ENCODE measurements around the gene PEG3. TPM values are rescaled to one million over a fixed set of nuclear protein-coding genes. Genes with fewer than 3 reads are reported as not detected.

PEG3 gene
- total and polyA plus RNA-seq, 2 experiments from 2014 or later, result not detected

GRCh38 chr19:56836059-56836458, 4.5 kb downstream of the PEG3 start:
- H4K20me1 ChIP-seq (replicated peaks; ENCODE audit: insufficient read depth), result no peaks in the 10 kb centered on the region
- H3K27ac Mint-ChIP-seq, result no peak overlapping the region
- H2AFZ ChIP-seq, result no peak overlapping the region
- H3K27me3 Mint-ChIP-seq (ENCODE audit: insufficient read depth, low read depth, poor library complexity), result peaks cover 8% of the 10 kb centered on the region
- H3K9me2 ChIP-seq (ENCODE audit: insufficient read depth), result no peaks in the 10 kb centered on the region
- DNase-seq (ENCODE audit: low spot score), result no peak
- H3F3A ChIP-seq (replicated peaks; ENCODE audit: low read depth), result no peaks in the 10 kb centered on the region
- no peak overlapping the region for H3K4me2 ChIP-seq
- no peak overlapping the region for H3K27ac ChIP-seq (ENCODE audit: low read depth)
- peaks cover 3% of the 10 kb centered on the region; the same call in 1 of the 2 replicates for H3K36me3 ChIP-seq (ENCODE audit: insufficient read depth)
- peaks cover 93% of the 10 kb centered on the region for H3K9me3 Mint-ChIP-seq
- TF ChIP-seq EZH2 (IDR thresholded peaks at IDR 0.05; ENCODE audit: low read depth, unreplicated experiment), result no peak
- TF ChIP-seq STAT1 (IDR thresholded peaks at IDR 0.05; ENCODE audit: unreplicated experiment), result no peak
- TF ChIP-seq POLR2AphosphoS5 (IDR thresholded peaks at IDR 0.05; ENCODE audit: low read depth), result no peak
- TF ChIP-seq JUNB (IDR thresholded peaks at IDR 0.05; ENCODE audit: unreplicated experiment), result no peak
- TF ChIP-seq CTCF (conservative IDR thresholded peaks at IDR 0.05; ENCODE audit: low read depth in 2 of 2), result no peak
- TF ChIP-seq EZH2phosphoT487 (IDR thresholded peaks at IDR 0.05; ENCODE audit: unreplicated experiment), result no peak
- TF ChIP-seq NANOG (IDR thresholded peaks at IDR 0.05; ENCODE audit: borderline replicate concordance), result no peak
- TF ChIP-seq, protein P1, sequence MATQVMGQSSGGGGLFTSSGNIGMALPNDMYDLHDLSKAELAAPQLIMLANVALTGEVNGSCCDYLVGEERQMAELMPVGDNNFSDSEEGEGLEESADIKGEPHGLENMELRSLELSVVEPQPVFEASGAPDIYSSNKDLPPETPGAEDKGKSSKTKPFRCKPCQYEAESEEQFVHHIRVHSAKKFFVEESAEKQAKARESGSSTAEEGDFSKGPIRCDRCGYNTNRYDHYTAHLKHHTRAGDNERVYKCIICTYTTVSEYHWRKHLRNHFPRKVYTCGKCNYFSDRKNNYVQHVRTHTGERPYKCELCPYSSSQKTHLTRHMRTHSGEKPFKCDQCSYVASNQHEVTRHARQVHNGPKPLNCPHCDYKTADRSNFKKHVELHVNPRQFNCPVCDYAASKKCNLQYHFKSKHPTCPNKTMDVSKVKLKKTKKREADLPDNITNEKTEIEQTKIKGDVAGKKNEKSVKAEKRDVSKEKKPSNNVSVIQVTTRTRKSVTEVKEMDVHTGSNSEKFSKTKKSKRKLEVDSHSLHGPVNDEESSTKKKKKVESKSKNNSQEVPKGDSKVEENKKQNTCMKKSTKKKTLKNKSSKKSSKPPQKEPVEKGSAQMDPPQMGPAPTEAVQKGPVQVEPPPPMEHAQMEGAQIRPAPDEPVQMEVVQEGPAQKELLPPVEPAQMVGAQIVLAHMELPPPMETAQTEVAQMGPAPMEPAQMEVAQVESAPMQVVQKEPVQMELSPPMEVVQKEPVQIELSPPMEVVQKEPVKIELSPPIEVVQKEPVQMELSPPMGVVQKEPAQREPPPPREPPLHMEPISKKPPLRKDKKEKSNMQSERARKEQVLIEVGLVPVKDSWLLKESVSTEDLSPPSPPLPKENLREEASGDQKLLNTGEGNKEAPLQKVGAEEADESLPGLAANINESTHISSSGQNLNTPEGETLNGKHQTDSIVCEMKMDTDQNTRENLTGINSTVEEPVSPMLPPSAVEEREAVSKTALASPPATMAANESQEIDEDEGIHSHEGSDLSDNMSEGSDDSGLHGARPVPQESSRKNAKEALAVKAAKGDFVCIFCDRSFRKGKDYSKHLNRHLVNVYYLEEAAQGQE (IDR thresholded peaks at IDR 0.05; ENCODE audit: unreplicated experiment), result no peak
- no peak for TF ChIP-seq ZNF331 (CRISPR knock-in tag; IDR thresholded peaks at IDR 0.05; ENCODE audit: low read depth)
- no peak for TF ChIP-seq ZNF114 (CRISPR knock-in tag; IDR thresholded peaks at IDR 0.05)
- ATAC-seq, result no peak
- H3K4me3 Mint-ChIP-seq, result no peak overlapping the region
- H3K79me2 ChIP-seq (replicated peaks; ENCODE audit: insufficient read depth), result no peaks in the 10 kb centered on the region
- H3K36me3 Mint-ChIP-seq (ENCODE audit: low read depth), result peaks cover 59% of the 10 kb centered on the region
- no peak overlapping the region for H3K4me3 ChIP-seq
- H3K4me1 ChIP-seq (ENCODE audit: insufficient read depth), result no peaks in the 10 kb centered on the region
- H3K27me3 ChIP-seq (ENCODE audit: insufficient read depth), result no peaks in the 10 kb centered on the region
- H3K4me1 Mint-ChIP-seq, result no peaks in the 10 kb centered on the region

GRCh38 chr19:56835401-56835800, 5.1 kb downstream of the PEG3 start:
- Histone ChIP-seq H3K27me3 (ENCODE audit: insufficient read depth) (no peaks in the 10 kb centered on the region), H3F3A (replicated peaks; ENCODE audit: low read depth) (no peaks in the 10 kb centered on the region), H3K4me3 (no peak overlapping the region), H3K9me2 (ENCODE audit: insufficient read depth) (no peaks in the 10 kb centered on the region), H4K20me1 (replicated peaks; ENCODE audit: insufficient read depth) (no peaks in the 10 kb centered on the region), H3K4me2 (no peak overlapping the region), H3K36me3 (ENCODE audit: insufficient read depth) (peaks cover 3% of the 10 kb centered on the region; the same call in 1 of the 2 replicates), H3K27ac (ENCODE audit: low read depth) (no peak overlapping the region), H2AFZ (no peak overlapping the region), H3K79me2 (replicated peaks; ENCODE audit: insufficient read depth) (no peaks in the 10 kb centered on the region), H3K4me1 (ENCODE audit: insufficient read depth) (no peaks in the 10 kb centered on the region)
- H3K36me3 Mint-ChIP-seq (ENCODE audit: low read depth), result peaks cover 56% of the 10 kb centered on the region
- peaks cover 94% of the 10 kb centered on the region for H3K9me3 Mint-ChIP-seq
- no peak for ATAC-seq
- DNase-seq (ENCODE audit: low spot score), result no peak
- H3K4me1 Mint-ChIP-seq, result no peaks in the 10 kb centered on the region
- H3K27ac Mint-ChIP-seq, result no peak overlapping the region
- H3K4me3 Mint-ChIP-seq, result no peak overlapping the region
- H3K27me3 Mint-ChIP-seq (ENCODE audit: insufficient read depth, low read depth, poor library complexity), result peaks cover 8% of the 10 kb centered on the region
- TF ChIP-seq, protein P2, sequence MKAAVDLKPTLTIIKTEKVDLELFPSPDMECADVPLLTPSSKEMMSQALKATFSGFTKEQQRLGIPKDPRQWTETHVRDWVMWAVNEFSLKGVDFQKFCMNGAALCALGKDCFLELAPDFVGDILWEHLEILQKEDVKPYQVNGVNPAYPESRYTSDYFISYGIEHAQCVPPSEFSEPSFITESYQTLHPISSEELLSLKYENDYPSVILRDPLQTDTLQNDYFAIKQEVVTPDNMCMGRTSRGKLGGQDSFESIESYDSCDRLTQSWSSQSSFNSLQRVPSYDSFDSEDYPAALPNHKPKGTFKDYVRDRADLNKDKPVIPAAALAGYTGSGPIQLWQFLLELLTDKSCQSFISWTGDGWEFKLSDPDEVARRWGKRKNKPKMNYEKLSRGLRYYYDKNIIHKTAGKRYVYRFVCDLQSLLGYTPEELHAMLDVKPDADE (IDR thresholded peaks at IDR 0.05), result no peak
- TF ChIP-seq CTCF (conservative IDR thresholded peaks at IDR 0.05; ENCODE audit: low read depth in 2 of 2) (no peak), STAT1 (IDR thresholded peaks at IDR 0.05; ENCODE audit: unreplicated experiment) (no peak), CREB1 (CRISPR knock-in tag; IDR thresholded peaks at IDR 0.05; ENCODE audit: low read depth) (no peak), EZH2phosphoT487 (IDR thresholded peaks at IDR 0.05; ENCODE audit: unreplicated experiment) (no peak), ZNF114 (CRISPR knock-in tag; IDR thresholded peaks at IDR 0.05) (no peak)
- TF ChIP-seq, protein P1 (IDR thresholded peaks at IDR 0.05; ENCODE audit: unreplicated experiment), result no peak
